Adrenal gland (tissue), 12 donors: ENCODE data around the gene GRXCR1. TPM values are rescaled to one million over a fixed set of nuclear protein-coding genes. Genes with fewer than 3 reads are reported as not detected.

Experiments used
- DNase-seq, 7 donors: peaks; one replicate each; pipeline ENCODE4 v3.0.0-alpha.2; 2019 to 2020
- H3K27ac ChIP-seq, 5 donors: fragments of 200-600 bp; sonication (generic) in 4 of 5; 1 replicate in 3 of 5; 2 replicates in 2 of 5; pipeline versions ENCODE4 v1.5.1 to v1.8.0; 2016 to 2020; ENCODE audit warnings: mild to moderate bottlenecking in 1 of 5
- H3K27me3 ChIP-seq: fragments of 200-600 bp; 2 replicates; pipeline ENCODE4 v1.8.0; 2021
- H3K36me3 ChIP-seq, 2 donors: fragments of 200-600 bp; replicated peaks in 1 of 2; 1 replicate in 1 of 2; 2 replicates in 1 of 2; pipeline versions ENCODE4 v1.5.1 to v1.8.0; 2018 to 2022
- H3K4me1 ChIP-seq, 2 donors: fragments of 200-600 bp; replicated peaks in 1 of 2; 1 replicate in 1 of 2; 2 replicates in 1 of 2; pipeline versions ENCODE4 v1.5.1 to v1.8.0; 2018 to 2021
- H3K4me3 ChIP-seq, 4 donors: fragments of 200-600 bp; sonication (generic) in 3 of 4; one replicate each; pipeline ENCODE4 v1.5.1; 2016 to 2018
- H3K9me3 ChIP-seq, 3 donors: fragments of 200-600 bp; sonication (generic) in 1 of 3; replicated peaks in 1 of 3; 1 replicate in 2 of 3; 2 replicates in 1 of 3; pipeline versions ENCODE4 v1.5.1 to v1.8.0; 2016 to 2021
- POLR2A ChIP-seq, 2 donors: fragments of 450-650 bp; IDR thresholded peaks; one replicate each; pipeline ENCODE4 v1.6.1; 2017; ENCODE audit warnings: antibody characterized with exemption in 2 of 2, mild to moderate bottlenecking in 2 of 2, moderate library complexity in 1 of 2
- WGBS, 4 donors: extraction: QIAGEN DNeasy Blood & Tissue Kit in 2 of 4; methylation state at CpG; one replicate each; pipeline versions ENCODE4 v1.1.5 to v1.1.7; 2013 to 2017; 5-methylcytosine and 5-hydroxymethylcytosine counted together
- intact Hi-C, 2 donors: fragments of 100-400 bp; cut with DNase I; formaldehyde crosslinking; loops; one replicate each; pipeline versions ENCODE4 v1.14.1 to v1.15.0; 2022 to 2023
- polyA plus RNA-seq, 3 donors: library from polyadenylated mRNA; stranded (reverse); fragments of 200-250 nt in 2 of 3; fragments of 350-450 nt in 1 of 3; fragmentation: Illumina TruSeq in 1 of 3; extraction: RNeasy Lipid Tissue Mini Kit (QIAGEN cat#74804) in 1 of 3; gene quantifications; one replicate each; pipeline ENCODE4 v1.2.3, GENCODE V29; 2013 to 2014
- total RNA-seq, 9 donors: library from RNA; depleted of rRNA in 4 of 9; stranded (reverse); fragments of >200 nt in 4 of 9; fragments of 120-200 nt in 1 of 9; fragmentation: NEBNext Ultra II Directional in 1 of 9; extraction: Animal tissue kit (Norgen Biotek cat#: 25700) in 1 of 9; gene quantifications; one replicate each; pipeline versions ENCODE4 v1.1.0 to v1.2.4, GENCODE V29; 2013 to 2023
- TF ChIP-seq, protein P1 (sequence below), 6 experiments: fragments of 450-650 bp in 4 of 6; fragments of 200-600 bp in 2 of 6; sonication (generic) in 1 of 6; IDR thresholded peaks; 1 replicate in 5 of 6; 2 replicates in 1 of 6; pipeline versions ENCODE4 v1.5.1 to v1.8.0; 2016 to 2021; ENCODE audit warnings: antibody characterized with exemption in 6 of 6, mild to moderate bottlenecking in 2 of 6, moderate library complexity in 1 of 6
- donor health status: healthy with polysubstance abuse.
- donor health status: Bipolar disorder and iron deficiency.
- donor health status: DM: yes; HTN: yes; CAD: no.
- donor health status: DM: no; HTN: no; CAD: no.
- donor health status: DM: no; HTN: no; CAD: no.
- donor health status: DM: yes; HTN: yes; CAD: no.

Gene GRXCR1
- total and polyA plus RNA-seq, 12 donors: not detected

DNA sequence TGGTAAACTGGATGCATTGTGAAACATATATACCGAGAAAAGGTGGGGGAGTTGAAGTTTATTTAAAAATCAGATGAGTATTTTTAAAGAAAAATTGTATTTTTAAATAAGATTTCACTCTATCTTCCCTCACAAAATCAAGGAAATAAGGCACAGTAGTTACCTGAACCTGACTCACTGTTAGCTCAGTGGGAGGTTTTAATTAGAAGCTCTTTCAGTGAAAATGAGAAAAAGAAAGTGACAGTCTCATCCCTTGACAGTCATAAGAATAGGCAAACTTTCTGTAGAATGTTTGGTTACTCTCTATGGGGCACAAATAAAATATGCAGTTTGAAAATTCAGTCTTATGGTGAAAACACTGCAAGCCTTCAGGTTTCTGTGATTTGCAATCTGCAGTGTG lies 49.7 kb downstream of the GRXCR1 start:
- Histone ChIP-seq H3K4me1 (no peaks in the 10 kb centered on the region), H3K9me3 (no peaks in the 10 kb centered on the region), H3K4me3 (no peak overlapping the region), H3K27me3 (no peaks in the 10 kb centered on the region), H3K36me3 (no peaks in the 10 kb centered on the region), H3K27ac (no peak overlapping the region)
- intact Hi-C loops: no loop called here
- no peak for DNase-seq
- no peak for TF ChIP-seq POLR2A (IDR thresholded peaks at IDR 0.05)
- TF ChIP-seq, protein P1, sequence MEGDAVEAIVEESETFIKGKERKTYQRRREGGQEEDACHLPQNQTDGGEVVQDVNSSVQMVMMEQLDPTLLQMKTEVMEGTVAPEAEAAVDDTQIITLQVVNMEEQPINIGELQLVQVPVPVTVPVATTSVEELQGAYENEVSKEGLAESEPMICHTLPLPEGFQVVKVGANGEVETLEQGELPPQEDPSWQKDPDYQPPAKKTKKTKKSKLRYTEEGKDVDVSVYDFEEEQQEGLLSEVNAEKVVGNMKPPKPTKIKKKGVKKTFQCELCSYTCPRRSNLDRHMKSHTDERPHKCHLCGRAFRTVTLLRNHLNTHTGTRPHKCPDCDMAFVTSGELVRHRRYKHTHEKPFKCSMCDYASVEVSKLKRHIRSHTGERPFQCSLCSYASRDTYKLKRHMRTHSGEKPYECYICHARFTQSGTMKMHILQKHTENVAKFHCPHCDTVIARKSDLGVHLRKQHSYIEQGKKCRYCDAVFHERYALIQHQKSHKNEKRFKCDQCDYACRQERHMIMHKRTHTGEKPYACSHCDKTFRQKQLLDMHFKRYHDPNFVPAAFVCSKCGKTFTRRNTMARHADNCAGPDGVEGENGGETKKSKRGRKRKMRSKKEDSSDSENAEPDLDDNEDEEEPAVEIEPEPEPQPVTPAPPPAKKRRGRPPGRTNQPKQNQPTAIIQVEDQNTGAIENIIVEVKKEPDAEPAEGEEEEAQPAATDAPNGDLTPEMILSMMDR (IDR thresholded peaks at IDR 0.05): no peak
- 65 to 68% (median 66%) methylated on average over 1 of the region's 1 CpG for WGBS, 4 donors

DNA sequence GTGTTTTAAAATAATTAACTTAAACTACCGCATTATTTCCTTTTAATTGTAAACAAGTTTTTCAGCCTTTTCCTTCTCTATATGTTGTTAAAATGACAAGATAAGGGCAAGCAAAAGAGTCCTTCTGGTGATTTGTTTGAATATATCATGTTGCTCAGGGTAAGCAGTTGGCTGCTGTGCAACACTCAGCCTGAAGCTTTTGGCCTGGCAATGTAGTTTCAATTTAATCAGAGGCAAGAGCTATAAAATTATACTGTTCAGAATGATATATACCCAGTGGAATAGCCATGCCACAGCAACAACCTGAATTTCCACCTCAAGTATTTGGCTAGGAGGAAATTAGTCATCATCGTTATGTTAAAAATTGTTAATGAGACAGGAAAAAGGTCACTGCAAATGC lies 53.4 kb downstream of the GRXCR1 start:
- Histone ChIP-seq H3K4me3 (no peak overlapping the region), H3K27ac (no peak overlapping the region), H3K27me3 (no peaks in the 10 kb centered on the region), H3K36me3 (no peaks in the 10 kb centered on the region), H3K4me1 (no peaks in the 10 kb centered on the region), H3K9me3 (no peaks in the 10 kb centered on the region)
- DNase-seq: no peak
- 70 to 88% (median 83%) methylated on average over 2 of the region's 2 CpGs for WGBS, 4 donors
- TF ChIP-seq, protein P1 (IDR thresholded peaks at IDR 0.05): no peak
- TF ChIP-seq POLR2A (IDR thresholded peaks at IDR 0.05): no peak
- intact Hi-C loops: no loop called here

DNA sequence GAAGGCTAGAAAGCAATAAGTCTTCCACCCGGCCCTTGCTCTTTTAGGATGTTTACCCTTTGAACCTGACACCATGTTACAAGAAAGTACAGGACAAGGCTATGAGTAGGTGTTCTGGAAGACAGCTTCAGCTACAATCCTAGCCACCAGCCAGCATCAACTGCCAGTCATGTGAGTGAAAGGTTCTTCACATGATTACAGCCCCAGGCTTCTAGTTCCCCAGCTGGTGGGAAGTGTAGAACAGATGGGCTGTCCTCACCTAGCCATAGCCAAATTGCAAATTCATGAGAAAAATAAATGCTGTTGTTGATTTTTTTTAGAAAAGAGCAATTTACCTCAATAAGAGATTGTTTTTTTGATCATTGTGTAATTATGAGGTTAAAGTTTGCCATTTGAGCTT lies 60.8 kb downstream of the GRXCR1 start:
- no peak for TF ChIP-seq POLR2A (IDR thresholded peaks at IDR 0.05)
- TF ChIP-seq, protein P1 (IDR thresholded peaks at IDR 0.05): no peak
- Histone ChIP-seq H3K4me3 (no peak overlapping the region), H3K27ac (no peak overlapping the region), H3K36me3 (no peaks in the 10 kb centered on the region), H3K27me3 (no peaks in the 10 kb centered on the region), H3K9me3 (no peaks in the 10 kb centered on the region), H3K4me1 (no peaks in the 10 kb centered on the region)
- no peak for DNase-seq
- WGBS, 4 donors: 25 to 52% (median 35%) methylated on average over 1 of the region's 1 CpG
- intact Hi-C loops: no loop called here

DNA sequence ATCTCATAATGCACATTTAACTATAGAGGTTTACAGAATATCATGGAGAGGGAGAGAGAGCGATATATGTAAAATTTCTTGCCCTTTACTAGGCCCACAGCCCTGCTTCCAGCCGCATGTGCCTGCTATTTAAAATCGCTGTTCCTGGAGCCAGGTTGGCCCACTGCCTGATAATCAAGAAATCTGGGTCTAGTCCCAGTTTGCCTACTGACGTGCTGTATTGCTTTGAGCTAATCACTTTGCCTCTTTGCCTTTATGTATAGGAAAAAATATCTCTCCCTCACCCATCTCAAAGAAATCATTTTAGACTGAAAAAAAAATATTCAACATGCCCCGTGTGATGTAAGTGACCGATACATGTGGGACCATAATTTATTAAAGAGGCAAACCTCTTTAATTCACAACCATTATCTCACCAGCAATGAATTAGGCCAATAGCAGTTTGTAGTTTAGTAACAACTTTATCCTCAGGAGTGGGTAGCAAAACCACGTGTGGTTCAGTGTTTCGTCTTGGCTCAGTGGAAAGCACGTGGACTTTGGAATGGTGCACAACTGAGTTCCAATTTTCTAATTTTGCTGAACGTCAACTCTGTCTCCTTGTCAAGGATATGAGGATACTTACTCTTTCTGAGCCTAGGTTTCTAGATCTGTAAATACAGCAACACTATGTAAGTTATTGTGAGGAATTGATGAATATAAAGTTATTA lies 62.6 kb downstream of the GRXCR1 start:
- H3K4me1 ChIP-seq: no peaks in the 10 kb centered on the region
- intact Hi-C loops: no loop called here
- no peaks in the 10 kb centered on the region for H3K27me3 ChIP-seq
- no peaks in the 10 kb centered on the region for H3K36me3 ChIP-seq
- TF ChIP-seq, protein P1 (IDR thresholded peaks at IDR 0.05): no peak
- no peak for TF ChIP-seq POLR2A (IDR thresholded peaks at IDR 0.05)
- H3K27ac ChIP-seq: no peak overlapping the region
- 56 to 72% (median 70%) methylated on average over 10 of the region's 10 CpGs for WGBS, 4 donors
- H3K9me3 ChIP-seq: no peaks in the 10 kb centered on the region
- H3K4me3 ChIP-seq: no peak overlapping the region
- no peak for DNase-seq
